Measurements from ENCODE around the gene RPS10.

Gene RPS10

DNA sequence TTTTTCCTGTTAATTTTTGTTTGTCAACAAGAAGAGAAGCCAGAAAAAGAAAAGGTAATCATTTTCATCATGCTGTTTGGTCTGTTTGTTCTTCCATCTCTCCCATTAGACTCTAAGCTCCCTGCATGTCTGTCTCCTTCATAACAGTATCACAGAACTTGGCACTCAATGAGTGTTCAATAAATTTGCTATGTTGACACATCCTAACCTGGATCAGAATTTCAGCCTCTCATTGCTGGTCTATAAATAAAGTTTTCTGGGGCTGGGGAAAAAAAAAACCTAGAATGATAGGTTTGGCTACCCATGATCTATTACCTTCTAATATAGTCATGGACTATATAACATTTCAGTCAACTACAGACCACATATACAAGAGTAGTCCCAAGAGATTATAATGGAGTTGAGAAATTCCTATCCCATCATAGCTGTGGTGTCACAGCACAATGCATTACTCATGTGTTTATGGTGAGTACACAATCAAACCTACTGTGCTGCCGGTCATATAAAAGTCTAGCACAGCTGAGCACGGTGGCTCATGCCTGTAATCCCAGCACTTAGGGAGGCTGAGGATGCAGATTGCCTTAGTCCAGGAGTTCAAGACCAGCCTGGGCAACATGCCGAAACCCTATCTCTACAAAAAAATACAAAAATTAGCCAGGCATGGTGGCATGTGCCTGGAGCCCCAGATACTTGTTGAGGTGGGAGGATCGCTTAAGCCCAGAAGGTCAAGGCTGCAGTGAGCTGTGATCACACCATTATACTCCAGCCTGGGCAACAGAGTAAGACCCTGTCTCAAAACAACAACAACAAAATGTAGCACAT, 39.3 kb downstream of the RPS10 start (continued):
- TF ChIP-seq, protein P1, sequence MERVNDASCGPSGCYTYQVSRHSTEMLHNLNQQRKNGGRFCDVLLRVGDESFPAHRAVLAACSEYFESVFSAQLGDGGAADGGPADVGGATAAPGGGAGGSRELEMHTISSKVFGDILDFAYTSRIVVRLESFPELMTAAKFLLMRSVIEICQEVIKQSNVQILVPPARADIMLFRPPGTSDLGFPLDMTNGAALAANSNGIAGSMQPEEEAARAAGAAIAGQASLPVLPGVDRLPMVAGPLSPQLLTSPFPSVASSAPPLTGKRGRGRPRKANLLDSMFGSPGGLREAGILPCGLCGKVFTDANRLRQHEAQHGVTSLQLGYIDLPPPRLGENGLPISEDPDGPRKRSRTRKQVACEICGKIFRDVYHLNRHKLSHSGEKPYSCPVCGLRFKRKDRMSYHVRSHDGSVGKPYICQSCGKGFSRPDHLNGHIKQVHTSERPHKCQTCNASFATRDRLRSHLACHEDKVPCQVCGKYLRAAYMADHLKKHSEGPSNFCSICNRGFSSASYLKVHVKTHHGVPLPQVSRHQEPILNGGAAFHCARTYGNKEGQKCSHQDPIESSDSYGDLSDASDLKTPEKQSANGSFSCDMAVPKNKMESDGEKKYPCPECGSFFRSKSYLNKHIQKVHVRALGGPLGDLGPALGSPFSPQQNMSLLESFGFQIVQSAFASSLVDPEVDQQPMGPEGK (CRISPR knock-in tag; IDR thresholded peaks at IDR 0.05; ENCODE audit: borderline replicate concordance): no peak
- no peak for TF ChIP-seq ZNF8 (CRISPR knock-in tag; IDR thresholded peaks at IDR 0.05)
- no peak for TF ChIP-seq CSDC2 (CRISPR knock-in tag; IDR thresholded peaks at IDR 0.05)
- no peak for TF ChIP-seq ARNTL (CRISPR knock-in tag; IDR thresholded peaks at IDR 0.05; ENCODE audit: borderline replicate concordance, low read depth)
- no peak for TF ChIP-seq ZNF70 (CRISPR knock-in tag; IDR thresholded peaks at IDR 0.05)
- TF ChIP-seq, protein P2, sequence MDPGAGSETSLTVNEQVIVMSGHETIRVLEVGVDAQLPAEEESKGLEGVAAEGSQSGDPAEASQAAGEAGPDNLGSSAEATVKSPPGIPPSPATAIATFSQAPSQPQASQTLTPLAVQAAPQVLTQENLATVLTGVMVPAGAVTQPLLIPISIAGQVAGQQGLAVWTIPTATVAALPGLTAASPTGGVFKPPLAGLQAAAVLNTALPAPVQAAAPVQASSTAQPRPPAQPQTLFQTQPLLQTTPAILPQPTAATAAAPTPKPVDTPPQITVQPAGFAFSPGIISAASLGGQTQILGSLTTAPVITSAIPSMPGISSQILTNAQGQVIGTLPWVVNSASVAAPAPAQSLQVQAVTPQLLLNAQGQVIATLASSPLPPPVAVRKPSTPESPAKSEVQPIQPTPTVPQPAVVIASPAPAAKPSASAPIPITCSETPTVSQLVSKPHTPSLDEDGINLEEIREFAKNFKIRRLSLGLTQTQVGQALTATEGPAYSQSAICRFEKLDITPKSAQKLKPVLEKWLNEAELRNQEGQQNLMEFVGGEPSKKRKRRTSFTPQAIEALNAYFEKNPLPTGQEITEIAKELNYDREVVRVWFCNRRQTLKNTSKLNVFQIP (CRISPR knock-in tag; IDR thresholded peaks at IDR 0.05; ENCODE audit: borderline replicate concordance, low read depth): no peak

DNA sequence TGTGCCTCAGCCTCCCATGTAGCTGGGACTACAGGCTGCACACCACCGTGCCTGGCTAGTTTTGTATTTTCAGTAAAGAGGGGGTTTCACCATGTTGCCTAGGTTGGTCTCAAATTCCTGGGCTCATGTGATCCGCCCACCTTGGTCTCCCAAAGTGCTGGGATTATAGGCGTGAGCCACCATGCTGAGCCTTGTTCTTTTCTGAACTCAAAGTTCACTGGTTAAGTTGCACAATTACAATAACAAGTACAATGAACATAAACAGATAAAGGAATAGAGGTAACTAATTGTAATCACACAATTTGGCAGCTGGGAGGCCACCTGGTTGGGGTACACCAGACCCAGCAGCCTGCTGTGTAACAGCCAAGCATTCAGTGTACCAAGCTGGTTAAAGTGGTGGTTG, 40.1 kb downstream of the RPS10 start:
- TF ChIP-seq ZNF565 (CRISPR knock-in tag; conservative IDR thresholded peaks at IDR 0.05; ENCODE audit: low read depth) (no peak), OSR1 (CRISPR knock-in tag; IDR thresholded peaks at IDR 0.05) (no peak), CSDC2 (CRISPR knock-in tag; IDR thresholded peaks at IDR 0.05) (no peak), ZNF70 (CRISPR knock-in tag; IDR thresholded peaks at IDR 0.05) (no peak), RARB (CRISPR knock-in tag; IDR thresholded peaks at IDR 0.05) (no peak), ZFP30 (CRISPR knock-in tag; IDR thresholded peaks at IDR 0.05) (no peak), TCF4 (CRISPR knock-in tag; IDR thresholded peaks at IDR 0.05; ENCODE audit: borderline replicate concordance) (no peak), TOX (CRISPR knock-in tag; IDR thresholded peaks at IDR 0.05; ENCODE audit: borderline replicate concordance) (no peak), PPARA (CRISPR knock-in tag; IDR thresholded peaks at IDR 0.05; ENCODE audit: borderline replicate concordance) (no peak), ZFP3 (CRISPR knock-in tag; IDR thresholded peaks at IDR 0.05) (no peak), ARNTL (CRISPR knock-in tag; IDR thresholded peaks at IDR 0.05; ENCODE audit: borderline replicate concordance, low read depth) (no peak), BACH2 (CRISPR knock-in tag; IDR thresholded peaks at IDR 0.05; ENCODE audit: borderline replicate concordance) (no peak)
- TF ChIP-seq, protein P2 (CRISPR knock-in tag; IDR thresholded peaks at IDR 0.05; ENCODE audit: borderline replicate concordance, low read depth): no peak
- TF ChIP-seq, protein P3, sequence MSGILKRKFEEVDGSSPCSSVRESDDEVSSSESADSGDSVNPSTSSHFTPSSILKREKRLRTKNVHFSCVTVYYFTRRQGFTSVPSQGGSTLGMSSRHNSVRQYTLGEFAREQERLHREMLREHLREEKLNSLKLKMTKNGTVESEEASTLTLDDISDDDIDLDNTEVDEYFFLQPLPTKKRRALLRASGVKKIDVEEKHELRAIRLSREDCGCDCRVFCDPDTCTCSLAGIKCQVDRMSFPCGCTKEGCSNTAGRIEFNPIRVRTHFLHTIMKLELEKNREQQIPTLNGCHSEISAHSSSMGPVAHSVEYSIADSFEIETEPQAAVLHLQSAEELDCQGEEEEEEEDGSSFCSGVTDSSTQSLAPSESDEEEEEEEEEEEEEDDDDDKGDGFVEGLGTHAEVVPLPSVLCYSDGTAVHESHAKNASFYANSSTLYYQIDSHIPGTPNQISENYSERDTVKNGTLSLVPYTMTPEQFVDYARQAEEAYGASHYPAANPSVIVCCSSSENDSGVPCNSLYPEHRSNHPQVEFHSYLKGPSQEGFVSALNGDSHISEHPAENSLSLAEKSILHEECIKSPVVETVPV (CRISPR knock-in tag; IDR thresholded peaks at IDR 0.05): no peak
- TF ChIP-seq, protein P1 (CRISPR knock-in tag; IDR thresholded peaks at IDR 0.05; ENCODE audit: borderline replicate concordance): no peak
- TF ChIP-seq, protein P4, sequence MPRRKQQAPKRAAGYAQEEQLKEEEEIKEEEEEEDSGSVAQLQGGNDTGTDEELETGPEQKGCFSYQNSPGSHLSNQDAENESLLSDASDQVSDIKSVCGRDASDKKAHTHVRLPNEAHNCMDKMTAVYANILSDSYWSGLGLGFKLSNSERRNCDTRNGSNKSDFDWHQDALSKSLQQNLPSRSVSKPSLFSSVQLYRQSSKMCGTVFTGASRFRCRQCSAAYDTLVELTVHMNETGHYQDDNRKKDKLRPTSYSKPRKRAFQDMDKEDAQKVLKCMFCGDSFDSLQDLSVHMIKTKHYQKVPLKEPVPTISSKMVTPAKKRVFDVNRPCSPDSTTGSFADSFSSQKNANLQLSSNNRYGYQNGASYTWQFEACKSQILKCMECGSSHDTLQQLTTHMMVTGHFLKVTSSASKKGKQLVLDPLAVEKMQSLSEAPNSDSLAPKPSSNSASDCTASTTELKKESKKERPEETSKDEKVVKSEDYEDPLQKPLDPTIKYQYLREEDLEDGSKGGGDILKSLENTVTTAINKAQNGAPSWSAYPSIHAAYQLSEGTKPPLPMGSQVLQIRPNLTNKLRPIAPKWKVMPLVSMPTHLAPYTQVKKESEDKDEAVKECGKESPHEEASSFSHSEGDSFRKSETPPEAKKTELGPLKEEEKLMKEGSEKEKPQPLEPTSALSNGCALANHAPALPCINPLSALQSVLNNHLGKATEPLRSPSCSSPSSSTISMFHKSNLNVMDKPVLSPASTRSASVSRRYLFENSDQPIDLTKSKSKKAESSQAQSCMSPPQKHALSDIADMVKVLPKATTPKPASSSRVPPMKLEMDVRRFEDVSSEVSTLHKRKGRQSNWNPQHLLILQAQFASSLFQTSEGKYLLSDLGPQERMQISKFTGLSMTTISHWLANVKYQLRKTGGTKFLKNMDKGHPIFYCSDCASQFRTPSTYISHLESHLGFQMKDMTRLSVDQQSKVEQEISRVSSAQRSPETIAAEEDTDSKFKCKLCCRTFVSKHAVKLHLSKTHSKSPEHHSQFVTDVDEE (CRISPR knock-in tag; IDR thresholded peaks at IDR 0.05): no peak
- no peak for ATAC-seq

All from SK-N-SH treated with all-trans-retinoic acid at 6 μM for 48 hours (cell line).